HS-5 (cell line): ENCODE data around the gene UBASH3A.

Experiments
- DNase-seq: peaks from one replicate; pipeline ENCODE4 v3.0.0-alpha.2; 2012; ENCODE audit warnings: low read depth

Gene UBASH3A

GRCh38 chr21:42452401-42453223, 48.9 kb downstream of the UBASH3A start:
- DNase-seq = no peak

- DNase-seq = no peak
Measured at GRCh38 chr21:42453224-42453985, 49.7 kb downstream of the UBASH3A start.

GRCh38 chr21:42453986-42454570, 50.4 kb downstream of the UBASH3A start:
- DNase-seq = no peak

- no peak for DNase-seq
Measured at GRCh38 chr21:42454786-42455185, 51.1 kb downstream of the UBASH3A start.

GRCh38 chr21:42455196-42455595, 51.5 kb downstream of the UBASH3A start:
- DNase-seq = no peak

- DNase-seq = no peak
Measured at GRCh38 chr21:42455754-42456440, 52.2 kb downstream of the UBASH3A start.

GRCh38 chr21:42456457-42456856, 52.8 kb downstream of the UBASH3A start:
- no peak for DNase-seq

GRCh38 chr21:42459082-42459460, 55.4 kb downstream of the UBASH3A start:
- DNase-seq = no peak

GRCh38 chr21:42459546-42460215, 56.0 kb downstream of the UBASH3A start:
- no peak for DNase-seq

- DNase-seq = no peak
Measured at GRCh38 chr21:42460391-42461184, 56.9 kb downstream of the UBASH3A start.

GRCh38 chr21:42461185-42461520, 57.5 kb downstream of the UBASH3A start:
- DNase-seq = no peak

- DNase-seq = no peak
Measured at GRCh38 chr21:42461881-42462877, 58.5 kb downstream of the UBASH3A start.

GRCh38 chr21:42463861-42464515, 60.3 kb downstream of the UBASH3A start:
- DNase-seq = no peak

GRCh38 chr21:42465008-42465802, 61.5 kb downstream of the UBASH3A start:
- DNase-seq = no peak

GRCh38 chr21:42465803-42466127, 62.1 kb downstream of the UBASH3A start:
- DNase-seq = no peak

GRCh38 chr21:42466700-42467099, 63.0 kb downstream of the UBASH3A start:
- DNase-seq = no peak

GRCh38 chr21:42467140-42467983, 63.7 kb downstream of the UBASH3A start:
- DNase-seq = no peak
